Neural progenitor cell (in vitro differentiated cells): ENCODE results near the gene CLCA4.

Experiments
- CTCF ChIP-seq: fragments of 200-600 bp; sonication (generic); IDR thresholded peaks from 2 replicates; pipeline ENCODE4 v1.5.1; 2017; ENCODE audit warnings: antibody characterized with exemption, mild to moderate bottlenecking
- EZH2phosphoT487 ChIP-seq: fragments of 200-600 bp; sonication (generic); IDR thresholded peaks from 2 replicates; pipeline ENCODE4 v1.6.1; 2017; ENCODE audit warnings: antibody characterized with exemption

GRCh38 chr1:86504895-86505563, 41.8 kb upstream of the CLCA4 start:
- TF ChIP-seq CTCF, result no peak
- TF ChIP-seq EZH2phosphoT487, result no peak
